GM19397 (cell line): ENCODE data around the gene PRMT1.
"Not testable (repeated sequence)": the region's sequence is repeated elsewhere in the genome, so short reads cannot be mapped to it uniquely, and the experiment has no call there.

Experiments used
- ATAC-seq: cut with Tn5 transposase; IDR thresholded peaks from one replicate; pipeline ENCODE4 v1.9.1; 2021; ENCODE audit warnings: mild to moderate bottlenecking, moderate library complexity; ENCODE audit not compliant: unreplicated experiment

The PRMT1 gene

DNA sequence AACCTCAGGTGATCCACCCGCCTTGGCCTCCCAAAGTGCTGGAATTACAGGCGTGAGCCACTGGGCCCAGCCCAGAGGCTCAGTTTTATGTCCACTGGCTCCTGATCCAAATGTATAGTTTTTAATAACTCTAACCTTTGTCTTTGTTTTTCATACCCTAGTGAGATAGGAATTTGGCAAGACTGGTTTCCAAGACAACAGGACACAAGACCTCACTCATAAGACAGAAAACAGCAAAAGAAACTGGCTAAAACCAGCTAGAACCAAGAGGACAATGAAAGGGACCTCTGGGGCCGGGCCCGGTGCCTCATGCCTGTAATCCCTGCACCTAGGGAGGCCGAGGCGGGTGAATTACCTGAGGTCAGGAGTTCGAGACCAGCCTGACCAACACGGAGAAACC, 41.4 kb downstream of the PRMT1 start:
- ATAC-seq: no peak

DNA sequence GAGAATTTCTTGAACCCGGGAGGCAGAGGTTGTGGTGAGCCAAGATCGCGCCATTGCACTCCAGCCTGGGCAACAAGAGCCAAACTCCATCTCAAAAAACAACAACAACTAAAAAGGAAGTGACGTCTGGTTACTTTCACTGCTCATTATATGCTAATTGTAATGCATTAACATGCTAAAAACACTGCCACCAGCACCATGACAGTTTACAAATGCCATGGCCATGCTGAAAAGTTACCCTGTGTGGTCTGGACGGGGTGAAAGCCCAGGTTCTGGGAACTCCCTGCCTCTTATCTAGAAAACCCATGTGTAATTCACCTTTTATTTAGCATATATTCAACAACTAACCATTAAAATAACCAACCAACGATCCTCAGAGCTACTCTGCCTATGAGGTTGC, 41.9 kb downstream of the PRMT1 start:
- ATAC-seq: no peak

DNA sequence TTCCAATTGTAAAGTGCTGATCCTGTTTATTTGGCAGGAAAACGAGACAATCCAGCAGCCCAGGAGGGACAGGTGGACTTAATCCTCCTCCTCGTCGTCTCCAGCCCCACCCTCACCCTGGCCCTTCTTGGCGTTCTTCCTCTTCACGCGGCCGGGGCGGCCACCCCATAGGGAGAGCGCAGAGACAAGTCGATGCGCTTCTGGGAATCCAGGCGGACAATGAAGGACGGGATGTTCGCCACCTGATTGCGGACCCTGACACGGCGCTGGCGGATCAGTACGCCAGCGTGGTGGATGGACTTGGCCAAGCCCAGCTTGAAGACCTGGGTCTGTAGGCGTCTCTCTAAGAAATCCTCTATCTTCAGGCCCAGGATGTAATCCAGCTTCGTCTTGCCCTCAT, 42.3 kb downstream of the PRMT1 start:
- ATAC-seq: not testable (repeated sequence)

DNA sequence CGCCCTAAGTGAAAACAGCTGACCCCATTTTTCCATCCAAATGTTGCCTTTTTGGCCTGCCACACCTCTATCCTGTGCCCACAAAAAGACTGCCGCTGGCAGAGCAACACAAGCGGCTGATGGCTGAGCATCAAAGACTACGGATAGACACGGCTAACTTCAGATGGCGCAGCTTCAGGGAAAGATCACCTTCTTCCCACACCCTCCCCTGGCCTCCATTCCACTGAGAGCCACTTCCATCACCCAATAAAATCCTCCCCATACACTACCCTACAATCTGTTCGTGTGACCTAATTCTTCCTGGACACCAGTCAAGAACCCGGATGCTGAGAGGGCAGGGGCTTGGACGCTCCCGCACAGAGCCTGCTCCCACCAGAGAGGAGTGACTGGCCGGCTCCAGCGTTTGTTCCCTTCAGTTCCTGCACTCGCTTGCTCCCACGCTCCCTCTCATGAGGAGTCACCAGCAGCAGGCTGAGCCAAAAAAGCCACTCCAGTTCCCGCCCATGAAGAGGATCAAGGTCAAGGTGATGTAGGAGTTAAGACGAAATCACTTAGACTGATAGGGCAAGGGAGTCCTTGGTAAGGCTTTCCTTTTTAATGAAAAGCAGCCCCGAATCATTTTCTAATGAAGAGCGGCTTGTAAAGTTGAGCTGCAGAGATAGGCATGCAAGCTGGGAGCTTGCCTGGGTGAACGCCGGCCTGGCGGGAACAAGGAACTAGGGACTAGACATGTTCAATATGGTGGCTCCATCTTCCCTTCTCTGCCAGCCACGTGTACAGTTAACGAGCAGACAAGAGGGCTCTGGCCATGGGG, 50.4 kb downstream of the PRMT1 start:
- ATAC-seq: no peak

DNA sequence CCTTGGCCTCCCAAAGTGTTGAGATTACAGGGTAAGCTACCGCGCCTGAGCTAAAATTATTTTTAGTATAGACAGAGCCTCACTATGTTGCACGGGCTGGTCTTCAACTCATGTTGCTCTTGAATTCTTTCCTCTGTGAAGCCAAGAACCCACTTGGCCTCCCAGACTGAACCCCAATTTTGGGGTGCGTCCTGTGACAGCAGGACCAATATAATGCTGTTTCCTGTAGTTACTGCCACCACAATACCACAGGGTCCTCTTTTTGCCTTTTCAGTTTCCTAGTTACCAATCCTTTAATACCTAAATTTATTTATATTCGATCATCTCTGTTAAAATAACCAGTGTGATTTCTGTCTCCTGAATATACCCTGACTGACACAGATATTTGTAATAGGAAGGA, 53.1 kb downstream of the PRMT1 start:
- no peak for ATAC-seq
